ENCODE results near the gene ATXN7L2.

ATXN7L2 gene

GRCh38 chr1:109527846-109528695, 44.4 kb downstream of the ATXN7L2 start:
- H2AFZ ChIP-seq (ENCODE audit: low read depth, low read length): no peak overlapping the region
- no peaks in the 10 kb centered on the region for H3K36me3 ChIP-seq (ENCODE audit: insufficient read depth, low read length)
- H3K4me1 ChIP-seq (ENCODE audit: insufficient read depth, low read length): peaks cover 14% of the 10 kb centered on the region
- no peaks in the 10 kb centered on the region for H3K9me3 ChIP-seq (ENCODE audit: low read length)
- H3K4me3 ChIP-seq (ENCODE audit: low read length): no peak overlapping the region
- peaks cover 19% of the 10 kb centered on the region for H3K27me3 ChIP-seq (ENCODE audit: insufficient read depth, low read length)

- Histone ChIP-seq H3K4me1 (ENCODE audit: insufficient read depth, low read length) (peaks cover 14% of the 10 kb centered on the region), H2AFZ (ENCODE audit: low read depth, low read length) (no peak overlapping the region), H3K27me3 (ENCODE audit: insufficient read depth, low read length) (peaks cover 19% of the 10 kb centered on the region), H3K36me3 (ENCODE audit: insufficient read depth, low read length) (no peaks in the 10 kb centered on the region), H3K4me3 (ENCODE audit: low read length) (no peak overlapping the region), H3K9me3 (ENCODE audit: low read length) (no peaks in the 10 kb centered on the region)
Observed at GRCh38 chr1:109528712-109529111, 45.0 kb downstream of the ATXN7L2 start.

GRCh38 chr1:109529881-109530456, 46.3 kb downstream of the ATXN7L2 start:
- Histone ChIP-seq H2AFZ (ENCODE audit: low read depth, low read length) (no peak overlapping the region), H3K36me3 (ENCODE audit: insufficient read depth, low read length) (no peaks in the 10 kb centered on the region), H3K4me3 (ENCODE audit: low read length) (no peak overlapping the region), H3K4me1 (ENCODE audit: insufficient read depth, low read length) (peaks cover 14% of the 10 kb centered on the region), H3K9me3 (ENCODE audit: low read length) (no peaks in the 10 kb centered on the region), H3K27me3 (ENCODE audit: insufficient read depth, low read length) (peaks cover 19% of the 10 kb centered on the region)

GRCh38 chr1:109530457-109531087, 46.9 kb downstream of the ATXN7L2 start:
- H3K27me3 ChIP-seq (ENCODE audit: insufficient read depth, low read length): peaks cover 18% of the 10 kb centered on the region
- H3K4me3 ChIP-seq (ENCODE audit: low read length): no peak overlapping the region
- H3K36me3 ChIP-seq (ENCODE audit: insufficient read depth, low read length): no peaks in the 10 kb centered on the region
- no peaks in the 10 kb centered on the region for H3K9me3 ChIP-seq (ENCODE audit: low read length)
- no peak overlapping the region for H2AFZ ChIP-seq (ENCODE audit: low read depth, low read length)
- H3K4me1 ChIP-seq (ENCODE audit: insufficient read depth, low read length): peaks cover 14% of the 10 kb centered on the region

- no peaks in the 10 kb centered on the region for H3K9me3 ChIP-seq (ENCODE audit: low read length)
- H3K36me3 ChIP-seq (ENCODE audit: insufficient read depth, low read length): no peaks in the 10 kb centered on the region
- peaks cover 15% of the 10 kb centered on the region for H3K27me3 ChIP-seq (ENCODE audit: insufficient read depth, low read length)
- H3K4me1 ChIP-seq (ENCODE audit: insufficient read depth, low read length): peaks cover 19% of the 10 kb centered on the region
- H2AFZ ChIP-seq (ENCODE audit: low read depth, low read length): no peak overlapping the region
- no peak overlapping the region for H3K4me3 ChIP-seq (ENCODE audit: low read length)
Observed at GRCh38 chr1:109531380-109531779, 47.7 kb downstream of the ATXN7L2 start.

GRCh38 chr1:109531826-109532364, 48.2 kb downstream of the ATXN7L2 start:
- Histone ChIP-seq H2AFZ (ENCODE audit: low read depth, low read length) (peak overlapping the region; percentile 42), H3K27me3 (ENCODE audit: insufficient read depth, low read length) (peaks cover 15% of the 10 kb centered on the region), H3K4me1 (ENCODE audit: insufficient read depth, low read length) (peaks cover 19% of the 10 kb centered on the region), H3K4me3 (ENCODE audit: low read length) (no peak overlapping the region), H3K9me3 (ENCODE audit: low read length) (no peaks in the 10 kb centered on the region), H3K36me3 (ENCODE audit: insufficient read depth, low read length) (no peaks in the 10 kb centered on the region)

GRCh38 chr1:109532365-109533136, 48.8 kb downstream of the ATXN7L2 start:
- Histone ChIP-seq H3K4me3 (ENCODE audit: low read length) (no peak overlapping the region), H3K27me3 (ENCODE audit: insufficient read depth, low read length) (peaks cover 15% of the 10 kb centered on the region)

GRCh38 chr1:109534307-109534858, 50.7 kb downstream of the ATXN7L2 start:
- Histone ChIP-seq H3K9me3 (ENCODE audit: low read length) (no peaks in the 10 kb centered on the region), H3K27me3 (ENCODE audit: insufficient read depth, low read length) (peaks cover 19% of the 10 kb centered on the region), H2AFZ (ENCODE audit: low read depth, low read length) (no peak overlapping the region), H3K36me3 (ENCODE audit: insufficient read depth, low read length) (no peaks in the 10 kb centered on the region), H3K4me1 (ENCODE audit: insufficient read depth, low read length) (peaks cover 19% of the 10 kb centered on the region), H3K4me3 (ENCODE audit: low read length) (no peak overlapping the region)

More at GRCh38 chr1:109532365-109533136, 48.8 kb downstream of the ATXN7L2 start:
- H3K4me1 ChIP-seq (ENCODE audit: insufficient read depth, low read length): peaks cover 19% of the 10 kb centered on the region
- H3K9me3 ChIP-seq (ENCODE audit: low read length): no peaks in the 10 kb centered on the region
- no peaks in the 10 kb centered on the region for H3K36me3 ChIP-seq (ENCODE audit: insufficient read depth, low read length)
- peak overlapping the region; percentile 42 for H2AFZ ChIP-seq (ENCODE audit: low read depth, low read length)

- Histone ChIP-seq H2AFZ (ENCODE audit: low read depth, low read length) (no peak overlapping the region), H3K4me1 (ENCODE audit: insufficient read depth, low read length) (peaks cover 20% of the 10 kb centered on the region), H3K36me3 (ENCODE audit: insufficient read depth, low read length) (no peaks in the 10 kb centered on the region), H3K9me3 (ENCODE audit: low read length) (no peaks in the 10 kb centered on the region), H3K4me3 (ENCODE audit: low read length) (no peak overlapping the region), H3K27me3 (ENCODE audit: insufficient read depth, low read length) (peaks cover 26% of the 10 kb centered on the region)
Observed at GRCh38 chr1:109535481-109535880, 51.8 kb downstream of the ATXN7L2 start.

GRCh38 chr1:109535971-109536491, 52.3 kb downstream of the ATXN7L2 start:
- Histone ChIP-seq H3K4me1 (ENCODE audit: insufficient read depth, low read length) (peaks cover 20% of the 10 kb centered on the region), H2AFZ (ENCODE audit: low read depth, low read length) (no peak overlapping the region), H3K27me3 (ENCODE audit: insufficient read depth, low read length) (peaks cover 30% of the 10 kb centered on the region), H3K36me3 (ENCODE audit: insufficient read depth, low read length) (no peaks in the 10 kb centered on the region), H3K4me3 (ENCODE audit: low read length) (no peak overlapping the region), H3K9me3 (ENCODE audit: low read length) (no peaks in the 10 kb centered on the region)

- peaks cover 23% of the 10 kb centered on the region for H3K27me3 ChIP-seq (ENCODE audit: insufficient read depth, low read length)
- no peaks in the 10 kb centered on the region for H3K36me3 ChIP-seq (ENCODE audit: insufficient read depth, low read length)
- H3K4me1 ChIP-seq (ENCODE audit: insufficient read depth, low read length): peaks cover 10% of the 10 kb centered on the region
- no peak overlapping the region for H3K4me3 ChIP-seq (ENCODE audit: low read length)
- H2AFZ ChIP-seq (ENCODE audit: low read depth, low read length): no peak overlapping the region
- H3K9me3 ChIP-seq (ENCODE audit: low read length): no peaks in the 10 kb centered on the region
Observed at GRCh38 chr1:109537450-109538178, 53.9 kb downstream of the ATXN7L2 start.

Measured in neuron (in vitro differentiated cells).